Body of pancreas (tissue), 4 donors: ENCODE measurements around the gene FYCO1.

Source experiments
- POLR2A ChIP-seq, 3 donors: fragments of 450-650 bp; IDR thresholded peaks; one replicate each; pipeline ENCODE4 v1.6.1; 2016; ENCODE audit warnings: antibody characterized with exemption in 3 of 3, mild to moderate bottlenecking in 2 of 3
- TF ChIP-seq, protein P1 (sequence below), 7 experiments: fragments of 450-650 bp in 4 of 7; fragments of 200-600 bp in 3 of 7; sonication (generic) in 3 of 7; IDR thresholded peaks; one replicate each; pipeline ENCODE4 v1.5.1; 2016 to 2019; ENCODE audit warnings: antibody characterized with exemption in 7 of 7

DNA sequence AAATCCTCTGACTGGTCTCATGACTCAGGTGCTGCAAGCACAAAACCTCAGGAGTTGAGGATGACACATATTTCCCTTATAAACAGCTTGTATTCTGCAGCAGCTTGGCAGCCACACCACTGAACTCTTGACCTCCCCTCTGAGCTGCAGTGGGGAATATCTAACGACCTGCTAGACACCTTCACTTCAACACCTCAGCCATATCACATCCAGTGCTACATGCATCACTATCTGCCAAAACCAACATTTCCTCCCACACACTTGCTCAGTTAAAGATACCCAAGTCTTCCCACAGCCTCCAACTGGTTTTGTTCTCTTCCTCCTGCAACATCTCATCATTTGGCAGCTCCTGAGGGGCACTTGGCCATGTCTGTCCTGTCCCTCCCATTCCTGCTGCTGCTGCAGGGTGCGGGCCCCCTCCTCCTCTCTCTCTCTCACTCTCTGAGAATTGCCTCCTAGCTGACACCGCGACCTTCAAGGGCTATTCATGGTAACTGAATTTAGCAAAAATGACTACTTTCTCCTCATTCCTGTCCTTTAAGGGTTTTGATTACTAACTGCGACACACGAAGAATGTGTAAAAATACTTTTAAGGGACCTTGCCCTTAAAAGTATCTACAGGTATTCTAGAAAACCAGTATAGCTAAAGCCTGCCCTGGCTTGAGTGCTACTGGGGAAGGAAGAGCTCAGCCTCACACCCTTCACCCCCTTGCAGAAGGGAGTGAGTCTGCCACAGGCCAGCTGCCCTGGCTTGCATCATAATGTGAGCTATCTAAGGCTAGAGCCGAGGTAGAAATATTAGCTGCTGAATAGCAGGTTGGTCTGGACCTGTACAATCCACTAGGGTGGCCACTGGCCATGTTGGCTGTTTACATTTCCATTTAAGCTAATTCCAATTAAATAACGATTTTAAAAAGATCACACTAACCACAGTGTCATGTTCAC, 114.3 kb downstream of the FYCO1 start:
- TF ChIP-seq, protein P1, sequence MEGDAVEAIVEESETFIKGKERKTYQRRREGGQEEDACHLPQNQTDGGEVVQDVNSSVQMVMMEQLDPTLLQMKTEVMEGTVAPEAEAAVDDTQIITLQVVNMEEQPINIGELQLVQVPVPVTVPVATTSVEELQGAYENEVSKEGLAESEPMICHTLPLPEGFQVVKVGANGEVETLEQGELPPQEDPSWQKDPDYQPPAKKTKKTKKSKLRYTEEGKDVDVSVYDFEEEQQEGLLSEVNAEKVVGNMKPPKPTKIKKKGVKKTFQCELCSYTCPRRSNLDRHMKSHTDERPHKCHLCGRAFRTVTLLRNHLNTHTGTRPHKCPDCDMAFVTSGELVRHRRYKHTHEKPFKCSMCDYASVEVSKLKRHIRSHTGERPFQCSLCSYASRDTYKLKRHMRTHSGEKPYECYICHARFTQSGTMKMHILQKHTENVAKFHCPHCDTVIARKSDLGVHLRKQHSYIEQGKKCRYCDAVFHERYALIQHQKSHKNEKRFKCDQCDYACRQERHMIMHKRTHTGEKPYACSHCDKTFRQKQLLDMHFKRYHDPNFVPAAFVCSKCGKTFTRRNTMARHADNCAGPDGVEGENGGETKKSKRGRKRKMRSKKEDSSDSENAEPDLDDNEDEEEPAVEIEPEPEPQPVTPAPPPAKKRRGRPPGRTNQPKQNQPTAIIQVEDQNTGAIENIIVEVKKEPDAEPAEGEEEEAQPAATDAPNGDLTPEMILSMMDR (IDR thresholded peaks at IDR 0.05) = no peak
- TF ChIP-seq POLR2A (IDR thresholded peaks at IDR 0.05) = no peak
